ENCODE data around the gene SCNN1A. TPM values are rescaled to one million over a fixed set of nuclear protein-coding genes. Genes with fewer than 3 reads are reported as not detected.

The SCNN1A gene
- total and polyA plus RNA-seq, 8 donors = 16.6 to 486 (median 166) TPM

DNA sequence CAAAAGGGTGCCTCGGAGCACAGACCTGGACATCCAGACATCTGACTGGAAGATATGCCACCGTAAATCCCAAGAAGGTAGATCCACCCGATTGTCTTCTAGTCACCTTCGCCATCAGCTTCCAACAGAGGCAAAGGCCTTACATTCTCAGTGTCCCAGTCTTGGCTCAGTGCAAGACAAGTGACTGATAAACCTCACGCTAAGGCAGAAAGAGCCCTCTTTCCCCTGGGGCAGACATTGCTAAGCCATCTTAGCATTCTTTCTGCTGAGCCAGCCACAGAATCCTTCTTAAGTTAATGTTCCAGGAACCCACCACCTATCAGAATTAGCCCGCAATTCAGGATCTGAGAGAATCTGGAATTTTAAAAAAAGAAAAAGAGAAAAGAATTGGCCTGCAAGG lies 69.2 kb downstream of the SCNN1A start:
- H3K4me3 ChIP-seq = no peak overlapping the region
- H3K27ac ChIP-seq = no peak overlapping the region
- no peaks in the 10 kb centered on the region for H3K36me3 ChIP-seq
- peaks cover 8 to 16% (median 15%) of the 10 kb centered on the region in 4 donors for H3K4me1 ChIP-seq
- no peaks in the 10 kb centered on the region for H3K9me3 ChIP-seq
- peak in 1 of 2 donors; percentile 1 for DNase-seq
- 76 to 90% (median 84%) methylated on average over 6 of the region's 6 CpGs for WGBS, 5 donors
- peaks cover 0 to 17% (median 12%) of the 10 kb centered on the region in 3 donors for H3K27me3 ChIP-seq
- intact Hi-C loops (cut with DNase I; ENCODE audit: low total_unique reads) = no loop called here
- TF ChIP-seq, protein P1, sequence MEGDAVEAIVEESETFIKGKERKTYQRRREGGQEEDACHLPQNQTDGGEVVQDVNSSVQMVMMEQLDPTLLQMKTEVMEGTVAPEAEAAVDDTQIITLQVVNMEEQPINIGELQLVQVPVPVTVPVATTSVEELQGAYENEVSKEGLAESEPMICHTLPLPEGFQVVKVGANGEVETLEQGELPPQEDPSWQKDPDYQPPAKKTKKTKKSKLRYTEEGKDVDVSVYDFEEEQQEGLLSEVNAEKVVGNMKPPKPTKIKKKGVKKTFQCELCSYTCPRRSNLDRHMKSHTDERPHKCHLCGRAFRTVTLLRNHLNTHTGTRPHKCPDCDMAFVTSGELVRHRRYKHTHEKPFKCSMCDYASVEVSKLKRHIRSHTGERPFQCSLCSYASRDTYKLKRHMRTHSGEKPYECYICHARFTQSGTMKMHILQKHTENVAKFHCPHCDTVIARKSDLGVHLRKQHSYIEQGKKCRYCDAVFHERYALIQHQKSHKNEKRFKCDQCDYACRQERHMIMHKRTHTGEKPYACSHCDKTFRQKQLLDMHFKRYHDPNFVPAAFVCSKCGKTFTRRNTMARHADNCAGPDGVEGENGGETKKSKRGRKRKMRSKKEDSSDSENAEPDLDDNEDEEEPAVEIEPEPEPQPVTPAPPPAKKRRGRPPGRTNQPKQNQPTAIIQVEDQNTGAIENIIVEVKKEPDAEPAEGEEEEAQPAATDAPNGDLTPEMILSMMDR (IDR thresholded peaks at IDR 0.05) = no peak
- TF ChIP-seq POLR2A (IDR thresholded peaks at IDR 0.05) = no peak
- no peak for TF ChIP-seq EP300 (IDR thresholded peaks at IDR 0.05)
- no peak for TF ChIP-seq POLR2AphosphoS5 (IDR thresholded peaks at IDR 0.05)

DNA sequence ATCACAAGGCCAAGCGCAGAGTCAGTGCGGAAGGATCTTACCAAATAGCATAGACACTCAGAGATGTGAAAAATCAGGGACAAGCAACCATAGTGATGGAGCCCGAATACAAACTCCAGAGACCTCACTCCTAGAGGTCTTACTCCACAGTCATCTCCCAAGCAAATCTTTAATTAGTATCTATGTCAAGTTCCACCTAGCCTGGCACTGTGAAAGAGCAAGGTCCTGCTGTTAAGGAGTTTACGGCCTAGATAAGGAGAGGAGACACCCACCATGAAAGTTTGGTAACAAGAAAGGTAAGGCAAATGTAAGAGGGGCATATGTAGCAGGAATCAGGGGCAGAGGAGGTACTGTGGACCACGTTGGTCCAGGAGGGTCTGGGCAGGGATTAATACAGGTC lies 72.3 kb downstream of the SCNN1A start:
- H3K36me3 ChIP-seq = no peaks in the 10 kb centered on the region
- intact Hi-C loops (cut with DNase I; ENCODE audit: low total_unique reads) = no loop called here
- H3K4me3 ChIP-seq = no peak overlapping the region
- H3K4me1 ChIP-seq = no peaks in the 10 kb centered on the region
- no peaks in the 10 kb centered on the region for H3K9me3 ChIP-seq
- H3K27ac ChIP-seq = no peak overlapping the region
- TF ChIP-seq EP300 (IDR thresholded peaks at IDR 0.05) (no peak), POLR2A (IDR thresholded peaks at IDR 0.05) (no peak), POLR2AphosphoS5 (IDR thresholded peaks at IDR 0.05) (no peak)
- TF ChIP-seq, protein P1 (IDR thresholded peaks at IDR 0.05) = no peak
- H3K27me3 ChIP-seq = no peaks in the 10 kb centered on the region
- 79 to 86% (median 85%) methylated on average over 5 of the region's 5 CpGs for WGBS, 5 donors
- DNase-seq = peak in 1 of 2 donors; percentile 3

DNA sequence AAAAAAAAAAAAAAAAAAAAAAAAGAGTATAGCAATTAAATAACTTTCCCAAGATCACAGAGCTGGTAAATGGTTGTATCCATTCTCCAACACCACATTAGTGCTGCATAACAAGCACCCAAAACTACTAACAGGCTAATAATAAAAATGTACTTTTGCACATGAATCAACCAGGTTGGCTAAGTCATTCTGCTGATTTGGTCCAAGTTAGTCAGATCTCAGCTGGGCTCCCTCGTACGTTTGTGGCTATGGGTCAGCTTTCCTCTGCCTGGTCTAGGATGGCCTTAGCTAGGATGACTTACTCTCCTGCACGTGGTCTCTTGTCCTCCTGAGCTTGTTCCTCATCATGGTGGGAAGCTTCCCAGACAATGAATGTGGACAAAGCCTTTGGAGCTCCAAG lies 72.7 kb downstream of the SCNN1A start:
- Histone ChIP-seq H3K4me1 (peaks cover 0 to 3% (median 0%) of the 10 kb centered on the region in 4 donors), H3K4me3 (no peak overlapping the region), H3K36me3 (no peaks in the 10 kb centered on the region), H3K9me3 (no peaks in the 10 kb centered on the region), H3K27me3 (no peaks in the 10 kb centered on the region), H3K27ac (no peak overlapping the region)
- DNase-seq = peak in 1 of 2 donors; percentile 1
- intact Hi-C loops (cut with DNase I; ENCODE audit: low total_unique reads) = no loop called here
- TF ChIP-seq POLR2AphosphoS5 (IDR thresholded peaks at IDR 0.05) = no peak
- no peak for TF ChIP-seq EP300 (IDR thresholded peaks at IDR 0.05)
- TF ChIP-seq, protein P1 (IDR thresholded peaks at IDR 0.05) = no peak
- TF ChIP-seq POLR2A (IDR thresholded peaks at IDR 0.05) = no peak
- 82 to 89% (median 87%) methylated on average over 3 of the region's 3 CpGs for WGBS, 5 donors

DNA sequence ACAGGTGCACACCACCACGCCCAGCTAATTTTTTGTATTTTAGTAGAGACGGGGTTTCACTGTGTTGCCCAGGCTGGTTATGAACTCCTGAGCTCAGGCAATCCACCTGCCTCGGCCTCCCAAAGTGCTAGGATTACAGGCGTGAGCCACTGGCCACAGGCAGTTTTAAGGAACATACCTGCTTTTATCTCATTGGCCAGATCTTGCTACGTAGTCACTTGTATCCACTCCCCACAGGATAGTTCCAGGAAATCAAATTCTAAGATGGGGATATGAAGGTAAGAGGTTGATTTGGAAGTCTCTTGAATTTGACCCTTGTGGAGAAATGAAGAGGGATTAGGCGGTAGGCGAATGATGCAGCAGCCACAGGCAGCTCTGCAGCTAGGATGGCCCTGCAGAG lies 73.6 kb downstream of the SCNN1A start:
- DNase-seq = peak in 1 of 2 donors; percentile 3
- no peak overlapping the region for H3K27ac ChIP-seq
- H3K36me3 ChIP-seq = no peaks in the 10 kb centered on the region
- TF ChIP-seq POLR2A (IDR thresholded peaks at IDR 0.05) (no peak), POLR2AphosphoS5 (IDR thresholded peaks at IDR 0.05) (no peak), EP300 (IDR thresholded peaks at IDR 0.05) (no peak)
- TF ChIP-seq, protein P1 (IDR thresholded peaks at IDR 0.05) = no peak
- intact Hi-C loops (cut with DNase I; ENCODE audit: low total_unique reads) = no loop called here
- H3K4me3 ChIP-seq = no peak overlapping the region
- WGBS, 5 donors = 87 to 96% (median 90%) methylated on average over 7 of the region's 7 CpGs
- no peaks in the 10 kb centered on the region for H3K27me3 ChIP-seq
- H3K4me1 ChIP-seq = peaks cover 0 to 6% (median 0%) of the 10 kb centered on the region in 4 donors
- H3K9me3 ChIP-seq = no peaks in the 10 kb centered on the region
